WI38 (cell line): ENCODE results near the gene FAM83C.
"Not testable (repeated sequence)": the region's sequence is repeated elsewhere in the genome, so short reads cannot be mapped to it uniquely, and the experiment has no call there.

Source experiments
- H3K4me3 ChIP-seq: 2 replicates; pipeline ENCODE4 v1.5.1; 2011; ENCODE audit warnings: low read depth, mild to moderate bottlenecking, control low read depth, low read length
- TF ChIP-seq, protein P1 (sequence below): IDR thresholded peaks from 2 replicates; pipeline ENCODE4 v1.5.1; 2012; ENCODE audit warnings: low read depth, mild to moderate bottlenecking, control low read depth, low read length

FAM83C gene

DNA sequence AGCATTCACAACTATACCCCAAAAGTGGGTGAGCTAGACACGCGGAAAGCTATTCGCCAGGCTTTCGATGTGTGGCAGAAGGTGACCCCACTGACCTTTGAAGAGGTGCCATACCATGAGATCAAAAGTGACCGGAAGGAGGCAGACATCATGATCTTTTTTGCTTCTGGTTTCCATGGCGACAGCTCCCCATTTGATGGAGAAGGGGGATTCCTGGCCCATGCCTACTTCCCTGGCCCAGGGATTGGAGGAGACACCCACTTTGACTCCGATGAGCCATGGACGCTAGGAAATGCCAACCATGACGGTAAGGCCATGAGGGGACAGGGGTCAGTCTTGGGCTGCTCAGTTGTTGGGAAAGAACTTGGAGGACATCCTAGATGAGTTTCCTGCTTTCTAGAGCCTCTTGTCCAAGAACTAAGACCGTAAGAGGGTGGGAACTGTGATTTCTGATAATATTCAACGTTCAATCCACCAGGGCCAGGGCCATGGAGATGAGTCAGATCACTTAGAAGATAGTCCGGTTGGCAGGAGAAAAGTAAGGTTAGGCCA is 37.7 kb downstream of the FAM83C start:
- H3K4me3 ChIP-seq, result no peak overlapping the region
- TF ChIP-seq, protein P1, sequence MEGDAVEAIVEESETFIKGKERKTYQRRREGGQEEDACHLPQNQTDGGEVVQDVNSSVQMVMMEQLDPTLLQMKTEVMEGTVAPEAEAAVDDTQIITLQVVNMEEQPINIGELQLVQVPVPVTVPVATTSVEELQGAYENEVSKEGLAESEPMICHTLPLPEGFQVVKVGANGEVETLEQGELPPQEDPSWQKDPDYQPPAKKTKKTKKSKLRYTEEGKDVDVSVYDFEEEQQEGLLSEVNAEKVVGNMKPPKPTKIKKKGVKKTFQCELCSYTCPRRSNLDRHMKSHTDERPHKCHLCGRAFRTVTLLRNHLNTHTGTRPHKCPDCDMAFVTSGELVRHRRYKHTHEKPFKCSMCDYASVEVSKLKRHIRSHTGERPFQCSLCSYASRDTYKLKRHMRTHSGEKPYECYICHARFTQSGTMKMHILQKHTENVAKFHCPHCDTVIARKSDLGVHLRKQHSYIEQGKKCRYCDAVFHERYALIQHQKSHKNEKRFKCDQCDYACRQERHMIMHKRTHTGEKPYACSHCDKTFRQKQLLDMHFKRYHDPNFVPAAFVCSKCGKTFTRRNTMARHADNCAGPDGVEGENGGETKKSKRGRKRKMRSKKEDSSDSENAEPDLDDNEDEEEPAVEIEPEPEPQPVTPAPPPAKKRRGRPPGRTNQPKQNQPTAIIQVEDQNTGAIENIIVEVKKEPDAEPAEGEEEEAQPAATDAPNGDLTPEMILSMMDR, result no peak

DNA sequence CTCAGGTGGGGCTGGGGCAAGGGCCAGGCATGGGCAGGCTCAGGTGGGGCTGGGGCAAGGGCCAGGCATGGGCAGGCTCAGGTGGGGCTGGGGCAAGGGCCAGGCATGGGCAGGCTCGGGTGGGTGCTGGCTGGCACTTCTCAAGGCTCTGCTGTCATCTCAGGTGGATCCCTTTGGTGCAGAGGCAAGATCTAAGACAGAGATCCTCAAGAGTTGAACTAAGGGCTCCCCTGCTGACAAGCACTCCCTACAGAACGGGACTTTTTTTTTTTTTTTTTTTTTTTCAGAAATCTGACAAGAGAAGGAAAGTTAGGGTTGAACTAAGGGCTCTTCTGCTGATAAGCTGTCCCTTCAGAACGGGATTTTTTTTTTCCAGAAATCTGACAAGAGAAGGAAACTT is 39.2 kb downstream of the FAM83C start:
- TF ChIP-seq, protein P1, result no peak
- no peak overlapping the region for H3K4me3 ChIP-seq

DNA sequence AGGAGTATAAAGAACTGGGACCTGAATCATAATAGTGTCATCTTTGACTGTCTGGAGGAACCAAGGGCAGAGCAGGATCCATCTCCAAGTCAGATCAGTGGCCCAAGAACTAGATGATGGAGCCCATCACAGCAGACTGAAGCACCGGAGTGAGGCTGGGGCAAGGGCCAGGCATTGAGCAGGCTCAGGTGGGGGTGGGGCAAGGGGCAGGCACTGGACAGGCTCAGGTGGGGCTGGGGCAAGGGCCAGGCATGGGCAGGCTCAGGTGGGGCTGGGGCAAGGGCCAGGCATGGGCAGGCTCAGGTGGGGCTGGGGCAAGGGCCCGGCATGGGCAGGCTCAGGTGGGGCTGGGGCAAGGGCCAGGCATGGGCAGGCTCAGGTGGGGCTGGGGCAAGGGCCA is 39.6 kb downstream of the FAM83C start:
- not testable (repeated sequence) for H3K4me3 ChIP-seq

DNA sequence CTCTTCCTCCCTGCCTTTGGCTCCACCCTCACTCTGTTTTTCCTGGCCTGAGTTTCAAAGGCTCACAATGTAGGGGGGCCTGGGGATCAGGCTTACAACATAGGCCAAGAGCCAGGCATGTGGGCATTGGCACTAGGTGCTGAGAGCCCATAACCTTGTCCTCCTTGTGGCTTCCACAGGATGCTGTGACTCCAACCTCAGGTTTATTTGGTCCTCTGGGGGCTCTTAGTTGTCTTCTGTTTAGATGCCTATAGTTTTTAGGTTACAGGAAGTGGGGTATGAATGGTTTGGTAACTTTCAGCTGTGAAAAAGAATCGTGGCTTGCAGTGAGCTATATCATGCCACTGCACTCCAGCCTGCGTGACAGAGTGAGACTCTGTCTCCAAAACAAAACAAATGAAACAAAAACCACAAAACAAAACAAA is 40.2 kb downstream of the FAM83C start:
- TF ChIP-seq, protein P1, result no peak
- H3K4me3 ChIP-seq, result no peak overlapping the region

DNA sequence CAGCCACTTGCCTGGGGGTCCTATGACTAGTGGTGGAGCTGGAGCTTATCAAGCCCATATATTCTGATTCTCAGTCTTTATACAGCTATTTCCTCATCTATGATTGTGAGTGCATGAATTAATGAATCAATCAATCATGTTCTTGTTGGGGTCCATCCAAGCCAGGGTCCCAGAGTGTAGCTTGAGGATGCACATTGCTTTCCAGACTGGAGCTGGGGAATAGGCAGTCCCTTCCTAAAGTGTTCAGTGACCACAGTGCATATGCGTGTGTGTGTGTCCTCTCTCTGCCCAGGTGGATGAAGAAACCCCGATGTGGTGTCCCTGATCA is 40.6 kb downstream of the FAM83C start:
- TF ChIP-seq, protein P1, result no peak
- no peak overlapping the region for H3K4me3 ChIP-seq

DNA sequence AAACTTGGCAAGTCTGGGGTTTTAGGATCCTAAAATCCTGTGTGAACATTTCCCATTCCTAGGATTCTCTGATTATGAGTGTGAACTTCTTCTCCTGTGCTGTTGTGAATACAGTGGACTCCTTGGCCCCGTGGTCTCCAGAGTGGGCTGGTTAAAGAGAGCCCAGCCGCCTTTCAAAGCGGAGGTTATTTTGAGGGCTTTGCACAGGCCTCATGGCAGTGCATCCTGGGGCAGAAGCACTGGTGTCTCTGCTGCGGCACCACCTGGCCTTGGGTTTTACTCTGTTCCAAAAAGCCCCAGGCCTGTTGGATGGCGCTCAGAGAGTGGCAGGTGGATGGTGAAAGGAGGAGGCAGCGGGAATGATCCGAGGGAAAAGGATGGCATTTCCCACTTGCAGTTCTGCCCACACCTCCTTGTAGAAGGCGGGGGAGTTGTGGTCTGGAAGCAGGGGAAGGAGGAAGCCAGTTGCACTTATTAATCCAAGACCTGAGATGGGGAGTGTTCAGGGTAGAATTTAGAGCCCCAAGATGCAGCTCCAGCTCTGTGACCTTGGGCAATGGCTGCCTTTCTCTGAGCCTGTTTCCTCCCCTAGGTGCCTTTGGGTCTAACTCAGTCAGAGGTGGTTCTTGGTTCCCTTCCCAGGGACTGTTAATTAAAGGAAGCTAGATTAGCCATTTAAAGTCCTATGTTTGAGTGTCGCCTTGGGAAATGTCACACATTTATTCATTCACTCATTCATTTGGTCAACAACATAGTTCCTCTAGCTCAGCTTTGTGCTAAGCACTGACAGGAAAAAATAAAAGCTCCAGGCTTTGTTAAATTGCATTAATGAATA is 43.4 kb downstream of the FAM83C start:
- TF ChIP-seq, protein P1, result no peak
- H3K4me3 ChIP-seq, result no peak overlapping the region

DNA sequence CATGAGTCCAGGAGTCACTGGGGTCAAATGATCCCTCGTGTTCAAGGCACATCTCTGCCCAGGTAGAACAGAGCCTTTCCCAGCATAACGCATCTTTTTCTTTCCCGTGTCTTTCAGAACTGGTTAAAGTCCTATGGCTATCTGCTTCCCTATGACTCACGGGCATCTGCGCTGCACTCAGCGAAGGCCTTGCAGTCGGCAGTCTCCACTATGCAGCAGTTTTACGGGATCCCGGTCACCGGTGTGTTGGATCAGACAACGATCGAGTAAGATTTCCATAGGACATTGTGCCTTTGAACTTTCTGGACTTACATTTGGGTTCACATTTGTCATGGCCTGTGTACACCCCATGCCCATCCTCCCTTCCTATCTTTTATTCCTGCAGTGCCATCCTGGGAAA is 45.5 kb downstream of the FAM83C start:
- H3K4me3 ChIP-seq, result no peak overlapping the region
- TF ChIP-seq, protein P1, result no peak
